Nephron (organoid): ENCODE measurements around the gene SHMT2.

Experiments
- H3K27ac Mint-ChIP-seq, 3 experiments: 2 replicates each; pipeline ENCODE4 v1.8.0; 2020; ENCODE audit warnings: mixed read lengths in 3 of 3, mild to moderate bottlenecking in 2 of 3, moderate library complexity in 1 of 3
- H3K27me3 Mint-ChIP-seq: 2 replicates; pipeline ENCODE4 v1.8.0; 2021; ENCODE audit warnings: low read depth, mild to moderate bottlenecking, moderate library complexity, mixed read lengths
- H3K36me3 Mint-ChIP-seq: 2 replicates; pipeline ENCODE4 v1.8.0; 2020; ENCODE audit warnings: low read depth, mixed read lengths
- H3K4me1 Mint-ChIP-seq: 2 replicates; pipeline ENCODE4 v1.8.0; 2020; ENCODE audit warnings: mixed read lengths
- H3K4me3 Mint-ChIP-seq, 3 experiments: 2 replicates each; pipeline ENCODE4 v1.8.0; 2020; ENCODE audit warnings: mild to moderate bottlenecking in 3 of 3, mixed read lengths in 3 of 3, moderate library complexity in 2 of 3
- H3K9me3 Mint-ChIP-seq: 2 replicates; pipeline ENCODE4 v1.8.0; 2020; ENCODE audit warnings: mixed read lengths
- TF ChIP-seq, protein P1 (sequence below), 3 experiments: fragments of 200-600 bp; sonication (generic); IDR thresholded peaks; one replicate each; pipeline ENCODE4 v1.5.0; 2021; ENCODE audit warnings: antibody characterized with exemption in 3 of 3; ENCODE audit not compliant: unreplicated experiment in 3 of 3

SHMT2 gene

DNA sequence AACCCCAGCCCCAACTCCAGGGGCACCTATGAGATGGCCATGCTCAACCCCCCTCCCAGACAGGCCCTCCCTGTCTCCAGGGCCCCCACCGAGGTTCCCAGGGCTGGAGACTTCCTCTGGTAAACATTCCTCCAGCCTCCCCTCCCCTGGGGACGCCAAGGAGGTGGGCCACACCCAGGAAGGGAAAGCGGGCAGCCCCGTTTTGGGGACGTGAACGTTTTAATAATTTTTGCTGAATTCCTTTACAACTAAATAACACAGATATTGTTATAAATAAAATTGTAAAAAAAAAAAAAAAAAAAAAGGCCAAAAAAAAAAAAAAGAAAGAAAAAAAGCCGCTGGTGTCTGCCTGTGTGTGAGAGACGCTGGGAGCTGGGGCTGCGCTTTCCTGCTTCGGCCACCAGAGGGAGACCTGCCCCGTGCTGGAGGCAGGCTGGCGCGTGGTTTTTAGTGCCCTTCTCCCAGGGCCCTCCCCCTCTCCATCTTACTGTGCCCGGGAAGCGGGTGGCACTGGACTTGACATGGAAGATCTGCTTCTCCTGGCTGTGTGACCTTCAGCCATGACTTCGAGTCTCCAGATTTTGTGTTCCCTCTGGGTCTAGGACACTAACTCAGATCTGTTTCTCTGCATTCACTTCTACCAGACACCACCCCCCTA is 16.3 kb upstream of the SHMT2 start:
- no peaks in the 10 kb centered on the region for H3K9me3 Mint-ChIP-seq
- peak overlapping the region in 1 of 3 experiments; percentile 35 for H3K4me3 Mint-ChIP-seq
- H3K27ac Mint-ChIP-seq: peak overlapping the region in 1 of 3 experiments; percentile 50
- TF ChIP-seq, protein P1, sequence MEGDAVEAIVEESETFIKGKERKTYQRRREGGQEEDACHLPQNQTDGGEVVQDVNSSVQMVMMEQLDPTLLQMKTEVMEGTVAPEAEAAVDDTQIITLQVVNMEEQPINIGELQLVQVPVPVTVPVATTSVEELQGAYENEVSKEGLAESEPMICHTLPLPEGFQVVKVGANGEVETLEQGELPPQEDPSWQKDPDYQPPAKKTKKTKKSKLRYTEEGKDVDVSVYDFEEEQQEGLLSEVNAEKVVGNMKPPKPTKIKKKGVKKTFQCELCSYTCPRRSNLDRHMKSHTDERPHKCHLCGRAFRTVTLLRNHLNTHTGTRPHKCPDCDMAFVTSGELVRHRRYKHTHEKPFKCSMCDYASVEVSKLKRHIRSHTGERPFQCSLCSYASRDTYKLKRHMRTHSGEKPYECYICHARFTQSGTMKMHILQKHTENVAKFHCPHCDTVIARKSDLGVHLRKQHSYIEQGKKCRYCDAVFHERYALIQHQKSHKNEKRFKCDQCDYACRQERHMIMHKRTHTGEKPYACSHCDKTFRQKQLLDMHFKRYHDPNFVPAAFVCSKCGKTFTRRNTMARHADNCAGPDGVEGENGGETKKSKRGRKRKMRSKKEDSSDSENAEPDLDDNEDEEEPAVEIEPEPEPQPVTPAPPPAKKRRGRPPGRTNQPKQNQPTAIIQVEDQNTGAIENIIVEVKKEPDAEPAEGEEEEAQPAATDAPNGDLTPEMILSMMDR (IDR thresholded peaks at IDR 0.05; ENCODE audit: unreplicated experiment in 3 of 3): peak; percentile 92 to 93 (median 92)
- H3K36me3 Mint-ChIP-seq: peaks cover 11% of the 10 kb centered on the region
- peaks cover 45% of the 10 kb centered on the region for H3K27me3 Mint-ChIP-seq
- H3K4me1 Mint-ChIP-seq: peaks cover 37% of the 10 kb centered on the region

DNA sequence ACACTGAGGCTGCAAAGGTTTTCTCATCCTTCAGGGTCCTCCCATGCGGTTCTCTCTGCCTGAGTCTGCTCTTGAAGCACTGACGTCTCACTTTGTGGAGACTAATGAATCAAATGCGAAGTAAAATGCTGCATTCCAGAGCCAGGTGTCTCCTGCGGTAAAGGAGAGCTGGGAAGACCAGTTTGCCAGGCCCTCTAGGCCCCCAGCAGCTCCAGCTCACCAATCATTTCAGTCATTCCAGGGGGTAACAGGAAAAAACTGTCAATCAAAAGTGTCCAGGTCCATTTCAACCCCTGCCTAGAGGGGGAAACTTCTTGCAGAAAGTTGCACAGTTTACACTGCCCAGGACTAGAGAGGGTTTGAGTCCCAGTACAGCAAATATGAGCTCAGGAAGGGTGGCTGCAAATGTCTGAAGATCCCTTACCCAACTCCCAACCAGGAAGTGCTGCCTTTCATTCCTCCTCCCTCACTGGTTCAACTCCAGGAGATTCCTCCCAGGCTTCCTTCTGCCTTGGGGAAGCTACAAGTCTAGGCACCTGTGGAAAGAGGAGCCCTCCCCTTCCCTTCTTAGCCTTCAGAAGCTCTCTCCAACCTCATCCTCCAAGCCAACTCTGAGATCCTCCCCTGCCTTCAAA is 15.6 kb upstream of the SHMT2 start:
- H3K27ac Mint-ChIP-seq: no peak overlapping the region
- TF ChIP-seq, protein P1 (IDR thresholded peaks at IDR 0.05; ENCODE audit: unreplicated experiment in 3 of 3): no peak
- H3K4me1 Mint-ChIP-seq: peaks cover 44% of the 10 kb centered on the region
- peak overlapping the region in 2 of 3 experiments; percentile 80 for H3K4me3 Mint-ChIP-seq
- peaks cover 11% of the 10 kb centered on the region for H3K36me3 Mint-ChIP-seq
- H3K9me3 Mint-ChIP-seq: no peaks in the 10 kb centered on the region
- peaks cover 52% of the 10 kb centered on the region for H3K27me3 Mint-ChIP-seq

DNA sequence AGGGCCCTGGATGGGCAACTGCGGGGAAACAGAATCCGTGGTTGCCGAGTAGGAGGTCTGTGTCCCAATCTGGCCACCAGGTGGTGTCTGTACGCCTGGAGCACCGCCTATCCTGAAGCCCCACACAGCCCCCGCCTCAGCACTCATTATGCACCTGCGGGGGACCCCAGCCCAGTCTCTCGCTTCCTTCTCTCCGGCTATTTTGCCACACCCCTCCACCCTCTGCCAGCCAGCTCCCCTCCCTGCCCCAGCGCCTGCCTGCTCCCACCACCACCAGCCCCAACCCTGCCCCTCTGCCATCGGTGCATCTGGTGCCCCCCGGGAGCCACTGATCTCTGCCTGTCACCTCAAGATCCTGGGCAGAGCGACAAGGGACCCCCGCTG is 15.1 kb upstream of the SHMT2 start:
- TF ChIP-seq, protein P1 (IDR thresholded peaks at IDR 0.05; ENCODE audit: unreplicated experiment in 3 of 3): peak; percentile 73 to 80 (median 78)
- peaks cover 57% of the 10 kb centered on the region for H3K27me3 Mint-ChIP-seq
- peaks cover 49% of the 10 kb centered on the region for H3K4me1 Mint-ChIP-seq
- no peaks in the 10 kb centered on the region for H3K9me3 Mint-ChIP-seq
- peak overlapping the region; percentile 74 to 80 (median 80) for H3K4me3 Mint-ChIP-seq
- no peak overlapping the region for H3K27ac Mint-ChIP-seq
- peaks cover 7% of the 10 kb centered on the region for H3K36me3 Mint-ChIP-seq

DNA sequence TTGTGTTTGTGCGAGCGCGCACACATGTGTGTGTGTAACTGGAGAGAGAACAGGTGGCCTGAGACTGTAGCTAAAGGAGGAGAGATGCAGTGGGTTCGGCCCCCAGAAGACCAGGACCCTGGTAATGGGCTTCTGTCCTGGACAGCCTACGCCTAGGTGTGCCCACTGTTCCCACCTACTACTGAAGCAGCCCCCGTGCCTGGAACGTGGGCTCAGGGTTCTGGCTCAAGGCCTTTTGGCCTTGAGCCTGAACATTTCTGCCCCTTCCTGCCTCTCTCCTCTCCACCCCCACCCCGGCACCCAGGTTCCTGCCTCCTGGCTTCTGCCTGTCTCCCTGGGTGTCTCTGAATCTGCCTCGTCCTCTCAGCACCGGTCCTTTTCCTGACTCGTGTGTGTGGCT is 14.4 kb upstream of the SHMT2 start:
- Mint-ChIP-seq H3K36me3 (peaks cover 3% of the 10 kb centered on the region), H3K27me3 (peaks cover 62% of the 10 kb centered on the region), H3K27ac (peak overlapping the region in 1 of 3 experiments; percentile 69), H3K4me1 (peaks cover 55% of the 10 kb centered on the region), H3K4me3 (peak overlapping the region; percentile 76 to 82 (median 80)), H3K9me3 (no peaks in the 10 kb centered on the region)
- TF ChIP-seq, protein P1 (IDR thresholded peaks at IDR 0.05; ENCODE audit: unreplicated experiment in 3 of 3): no peak

DNA sequence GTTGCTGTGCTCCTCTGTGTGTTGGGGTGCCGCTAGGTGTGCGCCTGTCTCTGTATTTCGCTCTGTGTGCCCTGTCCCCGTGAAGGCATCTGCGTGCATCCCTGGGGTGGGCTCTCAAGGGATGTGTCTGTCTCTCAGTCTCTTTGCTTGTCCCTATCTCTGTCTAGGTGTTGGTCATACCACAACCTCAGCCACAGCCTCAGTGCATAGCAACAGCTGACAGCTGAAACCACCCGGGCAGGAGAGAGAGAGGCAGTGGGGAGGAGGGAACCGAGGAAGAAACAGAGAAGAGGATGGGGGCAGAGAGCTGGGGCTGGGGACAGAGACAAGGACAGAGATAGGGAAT is 13.9 kb upstream of the SHMT2 start:
- Mint-ChIP-seq H3K4me3 (peak overlapping the region; percentile 71 to 82 (median 80)), H3K36me3 (no peaks in the 10 kb centered on the region), H3K4me1 (peaks cover 56% of the 10 kb centered on the region), H3K27me3 (peaks cover 65% of the 10 kb centered on the region), H3K9me3 (no peaks in the 10 kb centered on the region), H3K27ac (no peak overlapping the region)
- TF ChIP-seq, protein P1 (IDR thresholded peaks at IDR 0.05; ENCODE audit: unreplicated experiment in 3 of 3): no peak
